Measurements from ENCODE around the gene LY6G5C. TPM values are rescaled to one million over a fixed set of nuclear protein-coding genes. Genes with fewer than 3 reads are reported as not detected.

LY6G5C gene
- total and polyA plus RNA-seq, 2 donors = 0.37 to 4.0 TPM

DNA sequence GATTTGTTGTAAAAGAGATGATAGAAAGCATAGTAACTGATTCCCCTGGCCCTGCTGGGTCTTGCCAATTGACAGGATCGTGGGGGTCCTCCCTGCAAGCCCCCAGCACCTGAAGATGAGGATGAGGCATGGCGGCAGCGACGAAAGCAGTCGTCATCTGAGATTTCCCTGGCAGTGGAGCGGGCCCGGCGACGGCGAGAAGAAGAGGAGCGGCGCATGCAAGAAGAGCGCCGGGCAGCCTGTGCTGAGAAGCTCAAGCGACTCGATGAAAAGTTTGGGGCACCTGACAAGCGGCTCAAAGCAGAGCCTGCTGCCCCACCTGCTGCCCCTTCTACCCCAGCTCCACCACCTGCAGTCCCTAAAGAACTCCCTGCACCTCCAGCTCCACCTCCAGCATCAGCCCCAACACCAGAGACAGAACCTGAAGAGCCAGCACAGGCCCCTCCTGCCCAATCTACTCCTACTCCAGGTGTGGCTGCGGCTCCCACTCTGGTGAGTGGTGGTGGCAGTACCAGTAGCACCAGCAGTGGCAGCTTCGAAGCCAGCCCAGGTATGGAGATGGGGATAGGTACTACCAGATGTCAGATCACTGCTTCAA, 53.1 kb downstream of the LY6G5C start:
- DNase-seq (ENCODE audit: extremely low spot score) = no peak
- no peaks in the 10 kb centered on the region for H3K4me1 ChIP-seq (ENCODE audit: insufficient read depth)
- H3K4me3 ChIP-seq (ENCODE audit: low read depth, low read length) = no peak overlapping the region
- H3K27ac ChIP-seq (ENCODE audit: low read depth) = no peak overlapping the region
- peaks cover 22% of the 10 kb centered on the region for H3K36me3 ChIP-seq (ENCODE audit: insufficient read depth)
- 96% methylated on average over 19 of the region's 19 CpGs for WGBS

DNA sequence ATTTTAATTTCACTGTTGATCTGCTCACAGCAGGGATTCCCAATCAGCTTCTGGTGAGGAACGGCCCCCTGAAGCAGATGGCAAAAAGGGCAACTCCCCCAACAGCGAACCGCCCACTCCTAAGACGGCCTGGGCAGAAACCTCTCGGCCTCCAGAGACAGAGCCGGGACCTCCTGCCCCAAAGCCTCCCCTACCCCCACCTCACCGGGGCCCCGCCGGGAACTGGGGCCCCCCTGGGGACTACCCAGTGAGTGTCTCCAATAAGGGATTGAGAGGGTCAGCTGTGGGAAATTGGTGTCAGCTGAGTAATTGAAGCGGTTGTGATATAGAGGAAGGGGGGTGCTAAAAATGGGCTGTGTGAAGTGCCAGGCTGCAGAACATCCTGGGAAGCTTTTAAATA, 53.9 kb downstream of the LY6G5C start:
- H3K27ac ChIP-seq (ENCODE audit: low read depth) = no peak overlapping the region
- H3K4me3 ChIP-seq (ENCODE audit: low read depth, low read length) = no peak overlapping the region
- 88% methylated on average over 10 of the region's 10 CpGs for WGBS
- no peak for DNase-seq (ENCODE audit: extremely low spot score)
- H3K4me1 ChIP-seq (ENCODE audit: insufficient read depth) = no peaks in the 10 kb centered on the region
- H3K36me3 ChIP-seq (ENCODE audit: insufficient read depth) = peaks cover 22% of the 10 kb centered on the region

Small RNA genes lying within 50 kb of the gene (small RNA-seq; reads per million reads assigned to genes)
- gene LY6G6D (not detected), gene MIR4646 (not detected), gene MIR6832 (not detected), gene RF00019 (not detected)

Other genes starting within 250 kb of the LY6G5C start
Only the 30 nearest of the 38 such genes appear.
- gene DDX39B, start 139.1 kb downstream of the LY6G5C start, total RNA-seq = 271 TPM
- 285 TPM for gene DDX39B, start 139.1 kb downstream of the LY6G5C start, polyA plus RNA-seq
- gene ATP6V1G2, start 134.5 kb downstream of the LY6G5C start, total RNA-seq = 3.3 TPM
- 3.8 TPM for gene ATP6V1G2, start 134.5 kb downstream of the LY6G5C start, polyA plus RNA-seq
- gene NFKBIL1, start 133.5 kb downstream of the LY6G5C start, total RNA-seq = 12.1 TPM
- 36.9 TPM for gene NFKBIL1, start 133.5 kb downstream of the LY6G5C start, polyA plus RNA-seq
- gene LTA, start 108.8 kb downstream of the LY6G5C start, total RNA-seq = not detected
- gene LTA, start 108.8 kb downstream of the LY6G5C start, polyA plus RNA-seq = 0.06 TPM
- not detected for gene TNF, start 105.5 kb downstream of the LY6G5C start, total RNA-seq
- 0.29 TPM for gene TNF, start 105.5 kb downstream of the LY6G5C start, polyA plus RNA-seq
- 2.1 TPM for gene LTB, start 98.6 kb downstream of the LY6G5C start, total RNA-seq
- 1.4 TPM for gene LTB, start 98.6 kb downstream of the LY6G5C start, polyA plus RNA-seq
- 4.2 TPM for gene LST1, start 94.8 kb downstream of the LY6G5C start, total RNA-seq
- 10.6 TPM for gene LST1, start 94.8 kb downstream of the LY6G5C start, polyA plus RNA-seq
- gene NCR3, start 88.1 kb downstream of the LY6G5C start, total RNA-seq = not detected
- 0.20 TPM for gene NCR3, start 88.1 kb downstream of the LY6G5C start, polyA plus RNA-seq
- 42.6 TPM for gene AIF1, start 65.8 kb downstream of the LY6G5C start, total RNA-seq
- gene AIF1, start 65.8 kb downstream of the LY6G5C start, polyA plus RNA-seq = 41.7 TPM
- gene PRRC2A, start 60.4 kb downstream of the LY6G5C start, total RNA-seq = 53.7 TPM
- 115 TPM for gene PRRC2A, start 60.4 kb downstream of the LY6G5C start, polyA plus RNA-seq
- gene BAG6, start 28.4 kb downstream of the LY6G5C start, total RNA-seq = 73.8 TPM
- gene BAG6, start 28.4 kb downstream of the LY6G5C start, polyA plus RNA-seq = 193 TPM
- 0.69 TPM for gene APOM, start 25.2 kb downstream of the LY6G5C start, total RNA-seq
- gene APOM, start 25.2 kb downstream of the LY6G5C start, polyA plus RNA-seq = 3.6 TPM
- gene C6orf47, start 20.3 kb downstream of the LY6G5C start, total RNA-seq = 17.6 TPM
- 29.7 TPM for gene C6orf47, start 20.3 kb downstream of the LY6G5C start, polyA plus RNA-seq
- 10.0 TPM for gene GPANK1, start 16.1 kb downstream of the LY6G5C start, total RNA-seq
- 20.9 TPM for gene GPANK1, start 16.1 kb downstream of the LY6G5C start, polyA plus RNA-seq
- gene CSNK2B, start 15.0 kb downstream of the LY6G5C start, total RNA-seq = 44.3 TPM
- 151 TPM for gene CSNK2B, start 15.0 kb downstream of the LY6G5C start, polyA plus RNA-seq
- 6.0 TPM for gene LY6G5B, start 11.1 kb downstream of the LY6G5C start, total RNA-seq
- 7.2 TPM for gene LY6G5B, start 11.1 kb downstream of the LY6G5C start, polyA plus RNA-seq
- 42.6 TPM for gene ABHD16A, start 22.3 kb upstream of the LY6G5C start, total RNA-seq
- gene ABHD16A, start 22.3 kb upstream of the LY6G5C start, polyA plus RNA-seq = 56.4 TPM
- not detected for gene LY6G6F, start 25.8 kb upstream of the LY6G5C start, total RNA-seq
- not detected for gene LY6G6F, start 25.8 kb upstream of the LY6G5C start, polyA plus RNA-seq
- 3.1 TPM for gene LY6G6D, start 34.3 kb upstream of the LY6G5C start, total RNA-seq
- 1.7 TPM for gene LY6G6D, start 34.3 kb upstream of the LY6G5C start, polyA plus RNA-seq
- gene LY6G6C, start 40.7 kb upstream of the LY6G5C start, total RNA-seq = not detected
- gene LY6G6C, start 40.7 kb upstream of the LY6G5C start, polyA plus RNA-seq = not detected
- 0.32 TPM for gene MPIG6B, start 42.3 kb upstream of the LY6G5C start, total RNA-seq
- gene MPIG6B, start 42.3 kb upstream of the LY6G5C start, polyA plus RNA-seq = 0.62 TPM
- 81.6 TPM for gene DDAH2, start 48.2 kb upstream of the LY6G5C start, total RNA-seq
- gene DDAH2, start 48.2 kb upstream of the LY6G5C start, polyA plus RNA-seq = 115 TPM
- gene CLIC1, start 55.5 kb upstream of the LY6G5C start, total RNA-seq = 200 TPM
- 303 TPM for gene CLIC1, start 55.5 kb upstream of the LY6G5C start, polyA plus RNA-seq
- 14.8 TPM for gene MSH5, start 58.9 kb upstream of the LY6G5C start, total RNA-seq
- gene MSH5, start 58.9 kb upstream of the LY6G5C start, polyA plus RNA-seq = 2.9 TPM
- gene SAPCD1, start 81.6 kb upstream of the LY6G5C start, total RNA-seq = 0.90 TPM
- 1.3 TPM for gene SAPCD1, start 81.6 kb upstream of the LY6G5C start, polyA plus RNA-seq
- 0.42 TPM for gene VWA7, start 96.3 kb upstream of the LY6G5C start, total RNA-seq
- gene VWA7, start 96.3 kb upstream of the LY6G5C start, polyA plus RNA-seq = 0.39 TPM
- gene VARS1, start 114.7 kb upstream of the LY6G5C start, total RNA-seq = 16.7 TPM
- 34.4 TPM for gene VARS1, start 114.7 kb upstream of the LY6G5C start, polyA plus RNA-seq
- gene LSM2, start 125.9 kb upstream of the LY6G5C start, total RNA-seq = 22.5 TPM
- gene LSM2, start 125.9 kb upstream of the LY6G5C start, polyA plus RNA-seq = 69.4 TPM
- 2.5 TPM for gene HSPA1L, start 134.2 kb upstream of the LY6G5C start, total RNA-seq
- gene HSPA1L, start 134.2 kb upstream of the LY6G5C start, polyA plus RNA-seq = 2.9 TPM
- 152 TPM for gene HSPA1A, start 134.5 kb upstream of the LY6G5C start, total RNA-seq
- 374 TPM for gene HSPA1A, start 134.5 kb upstream of the LY6G5C start, polyA plus RNA-seq